IgD-negative memory B cell (primary cell): ENCODE results near the gene ZNF790. TPM values are rescaled to one million over a fixed set of nuclear protein-coding genes. Genes with fewer than 3 reads are reported as not detected.
"Not testable (repeated sequence)": the region's sequence is repeated elsewhere in the genome, so short reads cannot be mapped to it uniquely, and the experiment has no call there.

Experiments
- H3K27ac Mint-ChIP-seq, 3 donors: one replicate each; pipeline ENCODE4 v1.8.0; 2020 to 2022; ENCODE audit warnings: mild to moderate bottlenecking in 3 of 3, mixed read lengths in 3 of 3, moderate library complexity in 1 of 3
- H3K27me3 Mint-ChIP-seq: one replicate; pipeline ENCODE4 v1.8.0; 2021; ENCODE audit warnings: mixed read lengths
- H3K36me3 Mint-ChIP-seq: one replicate; pipeline ENCODE4 v1.8.0; 2020; ENCODE audit warnings: mild to moderate bottlenecking, mixed read lengths
- H3K4me1 Mint-ChIP-seq, 3 donors: one replicate each; pipeline ENCODE4 v1.8.0; 2020 to 2022; ENCODE audit warnings: mixed read lengths in 3 of 3, mild to moderate bottlenecking in 1 of 3
- H3K4me3 Mint-ChIP-seq, 4 donors: one replicate each; pipeline ENCODE4 v1.8.0; 2020 to 2022; ENCODE audit warnings: mild to moderate bottlenecking in 4 of 4, mixed read lengths in 4 of 4, moderate library complexity in 3 of 4
- H3K9me3 Mint-ChIP-seq, 3 donors: one replicate each; pipeline ENCODE4 v1.8.0; 2020 to 2021; ENCODE audit warnings: mixed read lengths in 3 of 3, mild to moderate bottlenecking in 1 of 3
- polyA plus RNA-seq: library from polyadenylated mRNA; unstranded; fragments of 300-500 nt; fragmentation: Illumina TruSeq; gene quantifications from one replicate; pipeline ENCODE4 v1.2.3, GENCODE V29; 2021

The ZNF790 gene
- polyA plus RNA-seq, 1 donor from 2014 or later = 5.4 TPM

DNA sequence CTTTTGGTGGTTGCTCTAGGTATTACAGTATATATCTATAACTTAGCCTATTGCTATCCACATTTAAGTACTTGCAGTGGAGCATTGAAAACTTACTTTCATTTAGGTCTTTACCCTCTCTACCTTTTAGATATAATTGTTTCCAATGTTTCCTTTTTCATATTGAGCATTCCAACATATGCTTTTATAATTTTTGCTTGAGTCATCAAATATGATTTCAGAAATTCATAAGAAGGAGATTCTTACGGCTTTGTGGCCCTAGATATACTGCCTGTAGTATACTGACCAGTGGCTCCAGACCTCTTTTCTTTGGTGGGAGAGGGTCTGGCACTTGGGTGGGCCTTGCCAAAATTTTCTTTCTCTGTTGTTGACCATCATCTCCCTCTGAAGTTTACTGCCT, 32.8 kb downstream of the ZNF790 start:
- no peak overlapping the region for H3K27ac Mint-ChIP-seq
- peaks cover 4 to 27% (median 25%) of the 10 kb centered on the region in 3 donors for H3K9me3 Mint-ChIP-seq
- H3K36me3 Mint-ChIP-seq = peaks cover 38% of the 10 kb centered on the region
- H3K4me3 Mint-ChIP-seq = no peak overlapping the region
- H3K4me1 Mint-ChIP-seq = peaks cover 0 to 1% (median 0%) of the 10 kb centered on the region in 3 donors
- H3K27me3 Mint-ChIP-seq = no peaks in the 10 kb centered on the region

- Mint-ChIP-seq H3K36me3 (peaks cover 33% of the 10 kb centered on the region), H3K9me3 (peaks cover 5 to 23% (median 15%) of the 10 kb centered on the region in 3 donors), H3K27me3 (no peaks in the 10 kb centered on the region), H3K4me3 (peak overlapping the region; percentile 98 to 100 (median 99)), H3K27ac (peak overlapping the region; percentile 98 to 100 (median 98)), H3K4me1 (peaks cover 6 to 18% (median 13%) of the 10 kb centered on the region in 3 donors)
Observed at GRCh38 chr19:36797786-36798108, 40.4 kb downstream of the ZNF790 start.

- Mint-ChIP-seq H3K9me3 (peaks cover 9 to 30% (median 23%) of the 10 kb centered on the region in 3 donors), H3K4me3 (peak overlapping the region; percentile 98 to 100 (median 99)), H3K4me1 (peaks cover 6 to 18% (median 13%) of the 10 kb centered on the region in 3 donors), H3K27me3 (no peaks in the 10 kb centered on the region), H3K36me3 (peaks cover 26% of the 10 kb centered on the region), H3K27ac (peak overlapping the region; percentile 98 to 100 (median 98))
Observed at GRCh38 chr19:36796714-36796992, 41.5 kb downstream of the ZNF790 start.

- not testable (repeated sequence) for H3K4me1 Mint-ChIP-seq, H3K36me3 Mint-ChIP-seq, H3K27me3 Mint-ChIP-seq, H3K27ac Mint-ChIP-seq
- Mint-ChIP-seq H3K4me3 (peak overlapping the region in 2 of 4 donors; percentile 4 to 80), H3K9me3 (peaks cover 8 to 28% (median 22%) of the 10 kb centered on the region in 3 donors)
Observed at GRCh38 chr19:36791420-36792141, 46.6 kb downstream of the ZNF790 start.

DNA sequence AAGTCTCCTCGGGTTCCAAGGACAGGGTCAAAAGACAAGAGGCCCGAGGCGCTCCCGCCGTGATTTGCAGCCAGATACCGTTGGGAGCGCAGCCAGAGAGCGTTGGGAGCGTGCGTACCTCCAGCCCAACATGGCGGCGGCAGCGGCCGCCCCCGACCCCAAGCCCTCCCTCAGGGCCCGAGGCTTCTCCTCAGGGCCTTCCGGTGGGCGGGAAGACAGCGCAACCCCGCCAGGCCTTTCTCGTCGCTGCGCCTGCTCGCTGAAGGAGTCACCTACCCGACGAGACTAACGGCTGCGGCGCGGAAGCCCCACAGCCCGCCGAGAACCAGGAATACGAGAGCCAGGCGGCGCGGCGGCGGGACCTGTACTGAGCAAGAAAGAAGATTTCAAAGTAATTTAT, 62.4 kb downstream of the ZNF790 start:
- H3K9me3 Mint-ChIP-seq = peaks cover 5 to 18% (median 15%) of the 10 kb centered on the region in 3 donors
- H3K4me3 Mint-ChIP-seq = no peak overlapping the region

DNA sequence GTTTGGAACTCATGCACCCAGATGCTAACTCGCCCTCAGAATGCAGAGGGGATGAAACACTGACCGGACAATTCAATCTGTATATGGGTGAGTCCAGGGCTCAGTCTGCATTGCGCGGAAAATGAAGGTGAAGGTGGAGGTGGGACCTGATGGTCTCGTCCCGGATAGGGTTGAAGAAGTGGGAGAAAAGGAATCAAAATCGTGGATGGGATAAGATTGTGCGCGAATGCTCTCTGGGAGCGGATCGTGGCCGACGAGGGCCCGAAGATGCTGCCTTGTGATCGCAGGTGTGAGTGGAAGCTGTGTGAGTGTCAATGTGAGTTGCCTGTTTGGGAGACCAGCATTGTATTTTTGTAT, 65.0 kb downstream of the ZNF790 start:
- Mint-ChIP-seq H3K4me1 (peaks cover 18 to 25% (median 23%) of the 10 kb centered on the region in 3 donors), H3K27ac (peak overlapping the region; percentile 89 to 93 (median 91)), H3K4me3 (peak overlapping the region; percentile 97 to 100 (median 99)), H3K36me3 (peaks cover 3% of the 10 kb centered on the region), H3K9me3 (peaks cover 6 to 14% (median 13%) of the 10 kb centered on the region in 3 donors), H3K27me3 (no peaks in the 10 kb centered on the region)

More for the DNA sequence above, 62.4 kb downstream of the ZNF790 start:
- H3K36me3 Mint-ChIP-seq = peaks cover 2% of the 10 kb centered on the region
- H3K27me3 Mint-ChIP-seq = no peaks in the 10 kb centered on the region
- H3K4me1 Mint-ChIP-seq = peaks cover 16 to 24% (median 22%) of the 10 kb centered on the region in 3 donors
- H3K27ac Mint-ChIP-seq = no peak overlapping the region

GRCh38 chr19:36772311-36773222, 65.6 kb downstream of the ZNF790 start, which contains the start of gene ZNF850:
TSS of gene ZNF850 (minus strand) at chr19:36772807. CDS start at chr19:36762606, 10,201 bp downstream.
- Mint-ChIP-seq H3K4me1 (peaks cover 18 to 25% (median 23%) of the 10 kb centered on the region in 3 donors), H3K27me3 (no peaks in the 10 kb centered on the region), H3K4me3 (peak within 1 kb of the TSS; percentile 97 to 100 (median 99)), H3K27ac (peak within 1 kb of the TSS; percentile 89 to 93 (median 91)), H3K36me3 (peaks cover 3% of the 10 kb centered on the region), H3K9me3 (peaks cover 6 to 13% (median 10%) of the 10 kb centered on the region in 3 donors)

GRCh38 chr19:36771261-36772231, 66.6 kb downstream of the ZNF790 start:
- peaks cover 6 to 13% (median 10%) of the 10 kb centered on the region in 3 donors for H3K9me3 Mint-ChIP-seq
- peaks cover 3% of the 10 kb centered on the region for H3K36me3 Mint-ChIP-seq
- peaks cover 18 to 25% (median 23%) of the 10 kb centered on the region in 3 donors for H3K4me1 Mint-ChIP-seq
- peak overlapping the region; percentile 89 to 93 (median 91) for H3K27ac Mint-ChIP-seq
- peak overlapping the region; percentile 97 to 100 (median 99) for H3K4me3 Mint-ChIP-seq
- H3K27me3 Mint-ChIP-seq = no peaks in the 10 kb centered on the region

Other genes starting within 250 kb of the ZNF790 start
- gene ZNF382, start 233.1 kb downstream of the ZNF790 start, polyA plus RNA-seq = 7.9 TPM
- 7.8 TPM for gene ZNF461, start 171.6 kb downstream of the ZNF790 start, polyA plus RNA-seq
- gene ZNF567, start 150.8 kb downstream of the ZNF790 start, polyA plus RNA-seq = 9.4 TPM
- 0.53 TPM for gene ZNF850, start 65.6 kb downstream of the ZNF790 start, polyA plus RNA-seq
- 6.1 TPM for gene ZNF345, start 12.5 kb upstream of the ZNF790 start, polyA plus RNA-seq
- 3.6 TPM for gene ZNF829, start 77.9 kb upstream of the ZNF790 start, polyA plus RNA-seq
- 10.1 TPM for gene ZNF568, start 77.9 kb upstream of the ZNF790 start, polyA plus RNA-seq
- gene ZNF420, start 240.0 kb upstream of the ZNF790 start, polyA plus RNA-seq = 35.4 TPM